Adrenal gland (tissue), 12 donors: ENCODE measurements around the gene ZNF639. TPM values are rescaled to one million over a fixed set of nuclear protein-coding genes. Genes with fewer than 3 reads are reported as not detected.

ENCODE experiments used
- DNase-seq, 7 donors: peaks; one replicate each; pipeline ENCODE4 v3.0.0-alpha.2; 2019 to 2020
- H3K27ac ChIP-seq, 5 donors: fragments of 200-600 bp; sonication (generic) in 4 of 5; 1 replicate in 3 of 5; 2 replicates in 2 of 5; pipeline versions ENCODE4 v1.5.1 to v1.8.0; 2016 to 2020; ENCODE audit warnings: mild to moderate bottlenecking in 1 of 5
- H3K27me3 ChIP-seq: fragments of 200-600 bp; 2 replicates; pipeline ENCODE4 v1.8.0; 2021
- H3K36me3 ChIP-seq, 2 donors: fragments of 200-600 bp; replicated peaks in 1 of 2; 1 replicate in 1 of 2; 2 replicates in 1 of 2; pipeline versions ENCODE4 v1.5.1 to v1.8.0; 2018 to 2022
- H3K4me1 ChIP-seq, 2 donors: fragments of 200-600 bp; replicated peaks in 1 of 2; 1 replicate in 1 of 2; 2 replicates in 1 of 2; pipeline versions ENCODE4 v1.5.1 to v1.8.0; 2018 to 2021
- H3K4me3 ChIP-seq, 4 donors: fragments of 200-600 bp; sonication (generic) in 3 of 4; one replicate each; pipeline ENCODE4 v1.5.1; 2016 to 2018
- H3K9me3 ChIP-seq, 3 donors: fragments of 200-600 bp; sonication (generic) in 1 of 3; replicated peaks in 1 of 3; 1 replicate in 2 of 3; 2 replicates in 1 of 3; pipeline versions ENCODE4 v1.5.1 to v1.8.0; 2016 to 2021
- CTCF ChIP-seq, 6 experiments: fragments of 450-650 bp in 4 of 6; fragments of 200-600 bp in 2 of 6; sonication (generic) in 1 of 6; IDR thresholded peaks; 1 replicate in 5 of 6; 2 replicates in 1 of 6; pipeline versions ENCODE4 v1.5.1 to v1.8.0; 2016 to 2021; ENCODE audit warnings: antibody characterized with exemption in 6 of 6, mild to moderate bottlenecking in 2 of 6, moderate library complexity in 1 of 6
- POLR2A ChIP-seq, 2 donors: fragments of 450-650 bp; IDR thresholded peaks; one replicate each; pipeline ENCODE4 v1.6.1; 2017; ENCODE audit warnings: antibody characterized with exemption in 2 of 2, mild to moderate bottlenecking in 2 of 2, moderate library complexity in 1 of 2
- WGBS, 4 donors: extraction: QIAGEN DNeasy Blood & Tissue Kit in 2 of 4; methylation state at CpG; one replicate each; pipeline versions ENCODE4 v1.1.5 to v1.1.7; 2013 to 2017; 5-methylcytosine and 5-hydroxymethylcytosine counted together
- intact Hi-C, 2 donors: fragments of 100-400 bp; cut with DNase I; formaldehyde crosslinking; loops; one replicate each; pipeline versions ENCODE4 v1.14.1 to v1.15.0; 2022 to 2023
- polyA plus RNA-seq, 3 donors: library from polyadenylated mRNA; stranded (reverse); fragments of 200-250 nt in 2 of 3; fragments of 350-450 nt in 1 of 3; fragmentation: Illumina TruSeq in 1 of 3; extraction: RNeasy Lipid Tissue Mini Kit (QIAGEN cat#74804) in 1 of 3; gene quantifications; one replicate each; pipeline ENCODE4 v1.2.3, GENCODE V29; 2013 to 2014
- total RNA-seq, 9 donors: library from RNA; depleted of rRNA in 4 of 9; stranded (reverse); fragments of >200 nt in 4 of 9; fragments of 120-200 nt in 1 of 9; fragmentation: NEBNext Ultra II Directional in 1 of 9; extraction: Animal tissue kit (Norgen Biotek cat#: 25700) in 1 of 9; gene quantifications; one replicate each; pipeline versions ENCODE4 v1.1.0 to v1.2.4, GENCODE V29; 2013 to 2023
- donor health status: healthy with polysubstance abuse.
- donor health status: Bipolar disorder and iron deficiency.
- donor health status: DM: yes; HTN: yes; CAD: no.
- donor health status: DM: no; HTN: no; CAD: no.
- donor health status: DM: no; HTN: no; CAD: no.
- donor health status: DM: yes; HTN: yes; CAD: no.

ZNF639 gene
- total and polyA plus RNA-seq, 12 donors, result 14.8 to 53.4 (median 39.4) TPM

GRCh38 chr3:179318876-179319275 is 4.0 kb upstream of the ZNF639 start:
- no peak for TF ChIP-seq POLR2A (IDR thresholded peaks at IDR 0.05)
- no peak for TF ChIP-seq CTCF (IDR thresholded peaks at IDR 0.05)
- intact Hi-C loops, result loop anchor here in 1 of 2 donors (5.0 to 10.0 kb wide), 2 partner anchors 174 to 212 kb away; partner anchors contain the start of gene PIK3CA
- H3K27ac ChIP-seq, result no peak overlapping the region
- no peak overlapping the region for H3K4me3 ChIP-seq
- 81 to 94% (median 90%) methylated on average over 2 of the region's 2 CpGs for WGBS, 4 donors
- peaks cover 7 to 10% of the 10 kb centered on the region in 2 donors for H3K4me1 ChIP-seq
- H3K9me3 ChIP-seq, result no peaks in the 10 kb centered on the region
- no peak for DNase-seq
- no peaks in the 10 kb centered on the region for H3K27me3 ChIP-seq
- no peaks in the 10 kb centered on the region for H3K36me3 ChIP-seq

GRCh38 chr3:179321668-179322285 is 1.1 kb upstream of the ZNF639 start:
- intact Hi-C loops, result loop anchor here in 1 of 2 donors (5.0 kb wide), 2 partner anchors 174 to 304 kb away; partner anchors contain the start of gene PIK3CA
- H3K4me1 ChIP-seq, result peaks cover 14 to 26% of the 10 kb centered on the region in 2 donors
- WGBS, 4 donors, result 20 to 26% (median 23%) methylated on average over 10 of the region's 10 CpGs
- H3K36me3 ChIP-seq, result peaks cover 0 to 15% of the 10 kb centered on the region in 2 donors
- H3K9me3 ChIP-seq, result no peaks in the 10 kb centered on the region
- H3K27ac ChIP-seq, result peak overlapping the region in 4 of 5 donors; percentile 91 to 99 (median 95)
- peak overlapping the region in 2 of 4 donors; percentile 62 to 96 for H3K4me3 ChIP-seq
- no peak for TF ChIP-seq POLR2A (IDR thresholded peaks at IDR 0.05)
- TF ChIP-seq CTCF (IDR thresholded peaks at IDR 0.05), result peak; percentile 11 to 54 (median 36)
- no peaks in the 10 kb centered on the region for H3K27me3 ChIP-seq
- DNase-seq, result peak in 6 of 7 donors; percentile 25 to 76 (median 43)

GRCh38 chr3:179323197-179324110 is 623 bp downstream of the ZNF639 start:
- Histone ChIP-seq H3K9me3 (no peaks in the 10 kb centered on the region), H3K4me1 (peaks cover 14 to 31% of the 10 kb centered on the region in 2 donors), H3K27me3 (no peaks in the 10 kb centered on the region), H3K4me3 (peak overlapping the region; percentile 62 to 96 (median 73)), H3K36me3 (peaks cover 0 to 20% of the 10 kb centered on the region in 2 donors), H3K27ac (peak overlapping the region; percentile 79 to 99 (median 95))
- 0 to 1% (median 0%) methylated on average over 21 to 81 of the region's 81 CpGs for WGBS, 4 donors
- intact Hi-C loops, result loop anchor here in 1 of 2 donors (5.0 kb wide), 2 partner anchors 176 to 306 kb away; partner anchors contain the start of gene PIK3CA
- DNase-seq, result peak; percentile 72 to 83 (median 75)
- TF ChIP-seq POLR2A (IDR thresholded peaks at IDR 0.05), result no peak
- no peak for TF ChIP-seq CTCF (IDR thresholded peaks at IDR 0.05)

- Histone ChIP-seq H3K4me1 (peaks cover 14 to 31% of the 10 kb centered on the region in 2 donors), H3K36me3 (peaks cover 0 to 28% of the 10 kb centered on the region in 2 donors), H3K27ac (peak overlapping the region in 4 of 5 donors; percentile 9 to 95 (median 85)), H3K27me3 (no peaks in the 10 kb centered on the region), H3K4me3 (peak overlapping the region in 2 of 4 donors; percentile 62 to 96), H3K9me3 (no peaks in the 10 kb centered on the region)
- TF ChIP-seq CTCF (IDR thresholded peaks at IDR 0.05) (no peak), POLR2A (IDR thresholded peaks at IDR 0.05) (no peak)
- WGBS, 4 donors, result 1 to 3% (median 3%) methylated on average over 8 of the region's 8 CpGs
- DNase-seq, result no peak
- intact Hi-C loops, result loop anchor here in 1 of 2 donors (5.0 kb wide), 2 partner anchors 177 to 307 kb away; partner anchors contain the start of gene PIK3CA
Measured at GRCh38 chr3:179324270-179324754, 1.5 kb downstream of the ZNF639 start.
